NCI-H510A treated with DMSO at 0.1 percent for 48 hours (cell line): ENCODE measurements around the gene DHRS3.
A peak's percentile ranks its signal among the peaks of the same experiment; 100 is the strongest.

Experiments
- DNase-seq: peaks from one replicate; lab custom pipeline; 2025; lab: John Stamatoyannopoulos, UW

The DHRS3 gene

DNA sequence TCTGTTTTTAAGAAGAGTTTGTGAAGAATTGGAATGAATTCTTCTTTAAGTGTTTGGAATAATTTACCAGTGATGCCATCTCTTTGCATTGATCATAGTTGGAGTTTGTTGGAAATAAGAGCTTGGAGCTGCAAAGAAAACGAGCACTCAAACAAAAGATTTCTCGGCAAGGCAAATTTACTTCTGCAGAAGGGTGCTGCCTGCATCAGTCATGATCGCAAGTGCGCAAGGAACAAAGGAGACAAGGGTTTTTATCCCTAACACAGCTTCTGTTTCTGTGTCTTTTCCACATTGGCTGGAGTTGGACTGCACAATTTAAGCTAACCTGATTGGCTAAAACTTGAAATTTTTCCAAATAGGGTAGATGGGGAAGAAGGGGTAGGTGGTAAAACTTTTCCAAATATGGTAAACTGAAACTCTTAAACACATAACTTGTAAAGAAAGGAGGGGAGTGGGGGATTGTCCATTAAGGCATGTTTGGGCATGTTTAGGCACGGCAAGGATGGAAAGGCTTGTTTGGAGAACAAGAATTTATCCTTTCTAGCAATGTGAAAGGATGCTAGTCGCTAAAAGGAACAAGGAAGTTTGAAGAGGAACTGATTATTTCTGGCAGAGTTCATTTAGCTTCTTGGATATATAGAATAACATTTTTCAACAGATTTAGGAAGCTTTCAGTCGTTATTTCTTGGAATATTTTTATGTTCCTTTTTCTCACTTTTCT, 22.4 kb upstream of the DHRS3 start:
- DNase-seq: no peak

DNA sequence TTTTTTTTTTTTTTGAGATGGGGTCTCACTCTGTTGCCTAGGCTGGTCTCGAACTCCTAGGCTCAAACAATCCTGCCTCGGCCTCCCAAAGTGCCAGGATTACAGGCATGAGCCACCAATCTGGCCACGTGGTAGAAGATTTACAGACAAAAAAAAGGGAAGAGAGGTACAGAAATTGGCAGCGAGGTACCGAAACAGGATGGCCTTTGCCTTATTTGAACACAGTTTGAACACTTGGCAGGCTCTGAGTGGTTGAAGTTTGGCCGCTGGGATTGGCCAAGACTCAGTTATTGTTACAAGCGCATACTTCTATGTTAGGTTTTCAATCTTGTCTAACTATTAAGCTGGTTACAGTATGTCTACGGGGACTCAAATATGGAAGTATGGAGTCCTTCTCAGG, 19.7 kb upstream of the DHRS3 start:
- DNase-seq: no peak

DNA sequence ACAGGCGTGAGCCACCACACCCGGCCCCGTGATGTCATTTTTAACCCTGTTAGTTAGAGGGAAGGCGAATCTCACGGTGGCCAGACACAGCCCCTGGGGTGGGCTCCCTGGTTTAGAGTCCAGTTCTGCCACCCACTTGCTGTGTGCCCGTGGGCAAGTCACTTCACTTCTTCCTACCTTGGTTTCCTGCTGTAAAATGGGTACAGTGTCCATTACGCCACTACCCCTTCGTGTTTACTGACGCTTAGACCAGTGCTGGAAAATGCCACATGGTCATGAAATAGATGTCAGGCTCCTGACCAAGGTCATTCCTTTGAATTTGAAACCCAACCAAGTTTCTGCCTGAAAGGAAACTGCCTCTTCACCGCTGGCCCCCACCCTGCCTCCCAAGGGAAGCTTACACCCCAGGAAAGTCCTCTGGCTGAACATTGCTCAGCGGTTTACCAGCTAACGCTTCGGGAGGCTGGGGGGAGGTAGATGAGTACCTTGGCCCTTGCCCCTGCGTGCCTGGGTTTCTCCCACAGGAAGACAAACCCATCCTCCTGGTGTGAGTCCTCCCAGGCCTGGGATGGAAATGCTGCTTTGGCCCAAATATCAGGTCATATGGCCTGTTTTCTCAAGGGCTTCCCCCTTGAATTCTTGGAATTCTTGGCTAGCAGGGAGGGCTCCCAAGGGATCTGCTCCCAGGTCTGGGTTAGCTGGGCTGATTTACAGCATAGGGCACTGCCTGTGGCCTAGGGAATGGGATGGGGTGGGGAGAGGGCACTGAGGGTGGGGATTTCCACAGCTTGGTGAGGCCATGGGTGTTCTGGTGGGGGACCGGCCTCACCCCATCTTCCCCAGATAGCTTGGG, 18.3 kb upstream of the DHRS3 start:
- DNase-seq: no peak

DNA sequence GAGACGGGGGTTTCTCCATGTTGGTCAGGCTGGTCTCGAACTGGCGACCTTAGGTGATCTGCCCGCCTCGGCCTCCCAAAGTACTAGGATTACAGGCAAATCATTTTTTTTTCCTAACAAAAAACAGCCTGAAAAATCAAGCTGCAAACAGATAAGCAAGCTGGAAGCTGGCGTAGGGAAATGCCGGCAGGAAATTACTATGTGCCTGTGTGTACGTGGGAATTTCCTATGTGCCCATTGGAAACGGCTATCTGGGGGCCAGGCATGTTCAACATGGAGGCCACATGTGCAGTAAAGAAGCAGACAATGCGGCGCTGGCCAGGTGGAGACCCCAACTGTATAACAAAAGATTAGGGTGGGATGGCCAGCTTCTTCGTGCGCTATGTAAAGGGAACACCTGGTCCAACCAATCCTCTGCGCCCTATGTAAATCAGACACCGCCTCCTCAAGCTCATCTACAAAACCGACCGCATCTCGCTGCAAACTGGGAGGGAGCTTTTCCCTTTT, 16.7 kb upstream of the DHRS3 start:
- DNase-seq: no peak

DNA sequence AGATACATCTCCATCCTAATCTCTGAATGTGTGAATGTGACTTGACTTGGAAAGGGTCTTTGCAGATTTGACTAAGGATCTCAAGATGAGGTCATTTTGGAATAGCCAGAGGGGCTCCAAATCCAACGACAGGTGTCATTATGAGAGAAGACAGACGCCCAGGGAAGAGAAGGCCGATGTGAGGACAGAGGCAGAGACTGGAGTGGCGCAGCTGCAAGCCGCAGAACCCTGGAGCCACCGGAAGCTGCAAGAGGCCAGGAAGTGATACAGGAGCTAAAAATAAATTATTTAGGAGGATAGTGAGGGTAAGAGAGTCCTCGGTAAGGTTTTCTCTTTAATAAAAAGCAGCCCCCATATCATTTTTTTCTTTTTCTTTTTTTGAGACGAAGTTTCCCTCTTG, 16.1 kb upstream of the DHRS3 start:
- DNase-seq: no peak

DNA sequence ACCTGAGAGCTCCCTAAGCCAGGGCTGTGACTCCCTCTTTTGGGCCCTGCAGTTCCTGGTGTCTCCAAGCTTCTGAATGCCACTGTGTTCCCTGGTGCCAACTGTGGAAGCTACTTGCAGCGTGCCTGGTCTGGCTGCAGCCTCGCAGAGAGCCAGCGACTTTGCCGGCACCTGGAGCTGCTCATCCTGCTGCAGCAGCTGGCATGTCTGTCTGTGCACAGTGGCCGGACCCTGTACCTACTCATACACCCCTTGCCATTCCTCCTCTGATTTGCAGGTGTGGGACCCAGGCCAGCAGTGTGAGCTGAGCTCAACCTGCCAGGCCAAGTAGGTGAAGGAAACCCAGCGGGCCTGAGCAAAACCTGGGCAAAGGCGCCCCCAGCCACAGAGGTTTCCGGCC, 13.6 kb upstream of the DHRS3 start:
- no peak for DNase-seq

DNA sequence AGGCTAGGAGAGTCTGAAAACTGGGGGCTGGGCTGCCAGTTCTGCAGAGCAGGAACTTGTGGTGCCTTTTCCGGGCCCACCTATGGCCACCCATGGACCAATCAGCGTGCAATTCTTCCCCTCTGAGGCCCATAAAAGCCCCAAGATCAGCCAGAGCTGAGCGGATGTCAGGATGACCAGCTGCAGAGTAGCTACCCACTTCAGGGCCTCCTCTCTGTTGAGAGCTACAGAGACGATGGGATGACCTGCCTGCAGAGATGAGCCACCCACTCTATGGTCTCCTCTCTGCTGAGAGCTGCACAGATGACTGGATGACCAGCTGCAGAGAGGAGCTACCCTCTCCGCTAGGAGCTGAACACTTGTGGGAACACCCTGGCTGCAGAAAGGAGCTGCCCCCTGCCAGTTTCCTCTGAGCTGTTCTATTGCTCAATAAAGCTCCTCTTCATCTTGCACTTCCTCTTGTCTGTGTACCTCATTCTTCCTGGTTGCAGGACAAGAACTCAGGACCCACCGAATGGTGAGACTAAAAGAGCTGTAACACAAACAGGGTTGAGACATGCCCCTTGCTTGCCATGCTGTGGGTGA, 13.0 kb upstream of the DHRS3 start:
- no peak for DNase-seq

DNA sequence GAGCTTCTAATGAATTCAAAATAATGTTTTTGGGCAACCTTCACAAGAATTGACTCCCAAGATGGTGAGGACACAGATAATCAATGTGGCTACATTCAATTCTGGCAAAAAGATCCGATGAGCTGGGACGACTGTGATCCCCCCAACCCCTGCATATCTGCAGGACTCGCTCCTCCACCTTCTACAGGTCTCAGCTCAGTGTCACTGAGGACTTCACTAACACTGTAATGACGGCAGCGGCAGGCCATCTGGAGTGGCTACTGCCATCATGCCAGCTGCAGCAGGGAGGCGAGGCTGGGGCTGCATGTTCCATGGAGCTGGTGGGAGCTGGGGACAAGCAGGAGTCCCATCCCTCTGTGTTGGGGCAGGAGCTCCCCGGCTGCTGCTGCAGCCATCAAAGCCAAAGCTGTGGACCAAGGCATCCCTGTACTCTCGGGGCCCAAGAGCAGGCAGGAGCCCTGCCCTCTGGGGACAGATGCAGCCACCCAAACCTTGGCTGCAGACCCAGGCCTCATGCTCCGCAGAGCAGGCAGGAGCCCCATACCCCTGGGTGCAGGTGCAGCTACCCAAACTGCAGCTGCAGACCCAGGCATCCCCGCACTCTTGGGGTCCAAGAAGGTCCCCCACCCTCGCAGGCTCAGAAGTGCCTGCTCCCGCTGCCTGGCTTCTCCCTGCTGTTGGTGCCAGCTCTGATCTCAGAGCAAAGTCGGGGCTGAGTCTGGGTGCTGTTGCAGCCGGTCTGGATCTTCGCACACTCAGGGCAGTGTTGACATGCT, 12.2 kb upstream of the DHRS3 start:
- DNase-seq: no peak

DNA sequence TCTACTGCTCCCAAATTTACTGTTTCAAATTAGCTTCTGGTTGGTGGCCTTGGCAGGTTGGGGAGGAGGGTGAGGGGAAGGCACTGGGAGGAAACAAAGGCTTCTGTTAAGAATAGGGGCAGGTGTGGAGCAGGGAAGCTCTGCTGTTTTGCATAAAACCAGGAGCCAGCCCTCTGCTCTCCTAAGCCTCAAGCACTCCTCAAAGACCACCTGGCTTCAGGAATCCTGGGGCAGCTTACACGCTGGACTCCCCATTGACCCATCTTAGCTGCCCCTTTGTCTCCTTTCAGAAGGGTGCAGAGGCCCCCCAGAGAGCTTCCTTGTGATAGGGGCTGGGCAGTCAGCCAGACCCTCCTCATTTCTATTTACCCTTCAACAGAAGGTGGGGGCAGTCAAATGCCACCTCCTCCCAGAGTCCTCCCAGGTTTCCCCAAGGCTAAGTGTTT, 11.5 kb upstream of the DHRS3 start:
- DNase-seq: no peak

DNA sequence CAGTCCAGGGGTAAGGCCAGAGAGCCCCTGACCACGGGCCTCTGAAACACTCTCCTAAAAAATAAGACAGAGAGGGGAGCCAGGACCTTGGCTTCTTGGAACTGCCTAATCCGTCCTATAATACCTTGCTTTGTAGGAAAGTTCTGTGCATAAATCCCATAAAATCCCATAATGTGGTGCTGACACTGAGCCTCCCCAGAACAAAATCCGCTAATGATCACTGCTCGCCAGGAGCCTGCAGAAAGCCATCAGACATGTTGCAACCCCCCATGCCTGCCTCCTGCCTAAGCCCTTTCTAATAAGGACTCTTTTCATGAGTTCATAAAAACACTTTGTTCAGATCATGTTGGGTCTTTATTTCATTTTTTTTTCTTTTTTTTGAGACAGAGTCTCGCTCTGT, 9.3 kb upstream of the DHRS3 start:
- no peak for DNase-seq

DNA sequence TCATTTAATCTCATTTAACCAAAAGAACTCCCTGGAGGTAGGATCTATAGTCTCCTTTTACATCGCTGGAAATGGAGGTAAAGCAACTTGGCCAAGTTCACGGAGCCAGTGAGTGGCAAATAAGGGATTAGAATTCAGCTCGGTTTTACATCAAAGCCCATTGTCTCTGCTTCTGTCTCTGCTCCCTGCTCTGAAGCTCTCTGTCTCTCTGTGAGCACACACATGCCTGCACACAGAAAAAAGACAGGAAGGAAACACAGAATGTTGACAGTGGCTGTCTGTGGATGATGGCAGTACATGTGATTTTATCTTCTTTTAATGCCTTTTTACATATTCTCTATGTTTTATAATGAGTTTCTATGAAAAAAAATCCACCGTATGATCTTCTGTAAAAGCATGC, 8.9 kb upstream of the DHRS3 start:
- no peak for DNase-seq

DNA sequence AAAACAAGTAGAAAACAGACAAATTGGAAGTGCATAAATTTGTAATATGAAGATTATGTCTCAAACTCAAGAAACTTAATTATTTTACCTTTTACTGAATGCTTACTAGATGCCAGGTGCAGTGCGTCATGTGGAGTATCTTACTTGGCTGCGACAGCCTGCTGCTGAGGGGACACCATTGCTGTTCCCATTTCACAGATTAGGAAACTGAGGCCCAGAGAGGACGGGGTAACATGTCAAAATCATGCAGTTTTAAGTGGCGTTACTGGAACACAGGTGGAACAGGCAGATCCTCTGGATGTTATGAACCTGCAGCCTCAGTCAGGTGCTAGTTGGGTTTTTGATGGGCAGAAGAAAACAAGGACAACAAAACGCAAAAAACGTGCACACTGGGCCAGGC, 7.3 kb upstream of the DHRS3 start:
- DNase-seq: no peak

DNA sequence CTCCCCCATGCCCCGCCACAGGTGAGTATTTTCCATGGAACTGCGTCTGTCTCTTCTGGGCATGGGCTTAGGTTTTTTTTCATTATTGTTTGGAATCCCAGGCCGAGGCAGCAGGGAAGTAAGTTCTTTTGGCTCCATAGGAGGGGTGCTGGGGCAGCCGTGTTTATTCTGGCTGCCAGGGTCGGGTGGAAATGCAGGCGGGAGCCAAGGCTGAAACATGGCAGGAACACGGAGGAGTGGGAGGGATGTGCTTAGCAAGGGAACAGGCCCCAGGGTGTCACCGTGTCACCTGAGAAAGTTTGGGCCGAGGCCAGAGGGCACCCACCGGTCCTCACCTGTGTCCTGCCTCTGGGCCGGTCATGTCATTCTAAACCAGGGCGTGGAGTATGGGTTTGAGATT, 4.5 kb upstream of the DHRS3 start:
- DNase-seq: no peak

DNA sequence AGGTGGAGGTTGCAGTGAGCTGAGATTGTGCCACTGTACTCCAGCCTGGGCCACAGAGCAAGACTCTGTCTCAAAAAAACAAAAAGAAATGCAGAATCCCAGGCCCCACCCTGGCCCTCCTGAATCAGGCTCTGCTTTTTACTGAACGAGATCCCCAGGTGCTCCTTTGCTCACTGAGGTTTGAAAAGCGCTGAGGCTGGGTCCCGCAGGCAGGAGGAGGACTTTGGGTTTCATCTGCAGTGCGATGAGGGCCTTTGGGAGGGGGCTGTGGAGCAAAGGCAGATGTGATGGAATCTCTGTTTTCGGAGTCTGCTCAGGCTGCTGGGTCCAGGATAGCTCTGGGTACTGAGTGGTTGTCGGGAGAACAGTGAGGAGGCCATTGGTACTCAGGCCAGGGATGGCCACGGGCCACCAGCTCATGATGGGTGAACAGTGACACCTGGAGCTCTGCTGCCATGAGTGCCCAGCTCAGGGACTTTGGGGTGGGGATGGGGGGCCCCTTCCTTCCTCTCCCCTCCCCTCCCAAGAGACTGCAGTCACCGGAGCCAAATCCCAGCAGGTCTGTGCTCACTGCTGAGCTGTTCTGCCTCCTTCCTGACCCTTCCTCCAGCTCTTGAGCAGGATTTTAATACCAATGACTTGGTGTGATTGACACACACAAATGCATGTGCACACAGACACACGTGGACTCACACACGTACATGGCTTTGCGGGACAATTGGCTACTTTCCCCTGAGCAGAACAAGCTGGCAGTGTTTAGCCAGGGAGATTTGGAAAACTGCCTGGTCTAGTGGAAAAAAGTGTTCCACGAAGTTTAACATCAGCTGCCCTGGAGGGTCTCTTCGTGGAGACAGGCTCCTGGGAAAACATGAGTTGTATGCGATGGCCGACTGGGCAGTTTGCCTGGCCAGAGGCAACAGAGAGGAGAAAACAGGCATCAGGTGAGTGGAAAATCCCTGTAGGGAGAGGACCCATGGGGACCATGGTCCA, 3.6 kb upstream of the DHRS3 start:
- DNase-seq: no peak

DNA sequence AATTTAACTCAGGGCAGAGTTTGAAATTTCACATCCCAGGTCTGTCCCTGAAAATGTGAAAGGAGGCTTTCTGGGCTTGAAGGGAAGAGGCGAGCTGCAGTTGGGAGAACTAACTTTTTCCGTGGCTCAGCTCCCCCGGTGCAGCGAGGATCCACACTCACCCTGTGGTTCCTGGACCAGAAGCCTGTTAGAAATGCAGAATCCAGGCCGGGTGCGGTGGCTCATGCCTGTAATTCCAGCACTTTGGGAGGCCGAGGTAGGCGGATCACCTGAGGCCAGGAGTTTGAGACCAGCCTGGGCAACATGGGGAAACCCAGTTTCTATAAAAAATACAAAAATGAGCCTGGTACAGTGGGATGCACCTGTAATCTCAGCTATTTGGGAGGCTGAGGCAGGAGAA, 2.9 kb upstream of the DHRS3 start:
- DNase-seq: no peak

DNA sequence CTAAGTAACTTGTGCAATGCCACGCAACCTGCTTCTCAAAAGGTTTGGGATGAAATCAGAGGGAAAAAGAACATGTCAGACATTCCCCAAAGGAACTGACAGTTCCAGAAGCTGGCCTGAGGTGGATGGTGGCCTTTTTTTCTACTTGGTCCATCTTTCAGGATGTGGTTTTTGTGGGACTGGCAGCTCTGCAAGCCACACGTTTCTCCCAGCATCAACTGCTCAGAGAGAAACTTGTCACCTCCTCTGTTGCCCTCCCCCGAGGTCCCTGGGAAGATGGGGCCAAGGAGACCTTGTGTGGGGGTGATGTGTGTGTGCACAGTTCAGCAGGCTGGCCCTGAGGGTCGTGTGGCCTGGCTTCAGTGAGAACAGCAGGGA, 2.5 kb upstream of the DHRS3 start:
- DNase-seq: no peak

DNA sequence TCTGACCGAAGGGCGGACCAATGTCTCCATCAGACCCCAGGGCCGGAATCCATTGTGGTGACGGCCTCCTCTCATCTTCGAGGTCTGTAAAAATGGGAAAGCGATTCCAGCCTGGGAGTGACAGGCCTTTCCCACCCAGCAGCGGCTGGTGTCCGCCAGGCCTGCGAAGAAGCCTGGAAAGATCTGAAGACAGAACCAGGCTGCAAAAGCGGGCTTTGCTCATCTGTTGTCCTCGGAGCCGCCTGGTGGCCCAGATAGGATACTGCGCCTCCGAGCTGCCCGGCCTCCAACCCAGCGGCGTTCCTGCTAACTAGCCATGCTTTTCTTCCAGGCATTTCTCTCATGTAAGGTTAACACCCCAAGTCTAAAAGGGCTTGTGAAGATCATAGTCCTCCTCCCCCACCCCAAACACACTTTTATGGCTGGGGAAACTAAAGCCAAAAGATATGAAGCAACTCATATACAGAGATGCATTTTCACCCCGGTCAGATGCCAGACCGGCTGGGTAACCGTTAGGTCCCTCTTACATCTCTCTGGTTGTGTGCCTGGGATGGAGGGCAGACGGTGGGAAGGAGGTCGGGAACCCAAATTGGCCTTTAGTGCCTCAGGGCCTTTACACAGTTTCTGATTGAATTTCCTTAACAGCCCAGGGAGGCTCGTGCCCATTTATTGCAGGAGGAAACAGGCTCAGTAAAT, 1.9 kb upstream of the DHRS3 start:
- DNase-seq: peak; percentile 85

DNA sequence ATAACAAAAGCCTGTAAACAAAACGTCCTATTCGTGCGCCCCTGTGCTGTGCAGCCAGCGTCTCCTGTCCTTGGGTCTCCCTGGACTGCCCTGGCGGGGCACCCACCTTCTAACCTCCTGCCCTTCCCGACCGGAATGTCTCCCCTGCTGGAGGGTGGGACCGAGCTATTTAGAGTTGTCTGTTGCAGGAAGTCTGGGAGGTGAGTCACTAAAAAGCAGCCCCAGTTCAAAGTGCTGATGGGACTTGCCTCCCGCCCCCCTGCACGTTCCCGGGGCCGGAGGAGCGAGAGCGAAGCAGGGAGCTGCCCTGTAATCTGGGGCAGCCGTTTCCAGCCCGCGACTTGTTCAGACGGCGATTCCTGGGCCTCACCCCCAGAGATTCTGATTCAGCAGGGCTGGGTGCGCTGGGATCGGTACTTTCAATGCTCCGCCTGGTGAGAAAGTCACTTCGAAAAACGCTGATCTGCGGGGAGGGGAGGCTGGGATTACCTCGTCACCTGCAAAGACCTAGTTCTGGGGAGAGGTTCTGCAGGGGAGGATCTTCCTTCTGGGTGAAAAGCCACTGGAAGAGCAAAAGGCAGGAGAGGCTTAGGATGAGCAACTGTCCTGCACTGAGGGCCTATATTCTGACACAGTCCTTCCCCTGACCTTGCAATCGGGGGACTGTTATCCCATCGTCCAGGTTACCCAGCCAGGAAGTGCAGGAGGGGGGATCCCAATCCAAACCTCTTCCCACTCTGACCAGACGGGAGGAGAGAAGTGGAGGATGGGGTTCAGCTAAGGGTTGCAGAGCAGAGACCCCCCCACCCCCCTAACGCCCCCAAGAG, 1.2 kb upstream of the DHRS3 start:
- peak; percentile 61 for DNase-seq

DNA sequence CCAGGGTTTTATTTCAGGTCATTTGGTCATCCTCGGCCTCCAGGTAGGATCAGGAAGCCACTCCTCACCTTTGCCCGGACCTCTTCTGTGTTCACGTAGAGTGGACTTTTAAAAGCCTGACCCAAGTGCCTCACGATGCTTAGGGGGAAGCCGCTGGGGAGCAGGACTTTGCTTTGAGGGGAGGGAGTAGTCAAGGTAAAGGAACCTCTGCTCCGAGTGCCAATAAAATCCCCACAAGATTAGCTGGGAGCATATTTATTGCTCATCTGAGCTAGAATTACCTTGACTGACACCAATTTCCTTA, 603 bp upstream of the DHRS3 start:
- DNase-seq: peak; percentile 61

DNA sequence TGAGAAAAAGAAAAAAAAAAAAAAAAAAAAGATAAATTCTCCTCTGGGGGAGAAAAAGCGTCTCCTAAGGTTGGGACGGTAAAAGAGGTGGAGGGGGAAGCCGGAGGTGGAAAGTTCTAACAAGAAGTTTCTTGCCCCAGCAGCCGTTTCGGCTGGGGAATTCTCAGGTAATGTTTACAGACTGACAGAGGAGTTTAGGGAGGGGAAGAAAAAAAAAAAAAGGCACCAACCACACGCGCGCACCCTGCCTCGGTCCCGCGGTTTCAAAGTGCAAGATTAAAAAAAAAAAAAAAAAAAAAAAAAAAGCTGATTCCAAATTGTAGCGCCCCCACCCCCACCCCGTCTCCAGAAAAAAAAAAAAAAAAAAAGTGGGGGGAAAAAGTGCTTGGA, 504 bp downstream of the DHRS3 start:
- DNase-seq: no peak
